OCI-LY3 (cell line): Measurements from ENCODE around the gene HABP2.

Experiments
- CTCF ChIP-seq: fragments of 200-600, 300-600 bp; sonication (generic); IDR thresholded peaks from 2 replicates; pipeline ENCODE4 v1.5.1; 2014; ENCODE audit warnings: antibody characterized with exemption, low read length, low read depth
- EZH2phosphoT487 ChIP-seq: fragments of 200-600 bp; shearing (Covaris generic); IDR thresholded peaks from 2 replicates; pipeline ENCODE4 v1.6.1; 2018; ENCODE audit warnings: antibody characterized with exemption, mixed run types, low read depth

GRCh38 chr10:113525713-113526112 is 27.1 kb upstream of the HABP2 start:
- no peak for TF ChIP-seq CTCF
- TF ChIP-seq EZH2phosphoT487, result no peak
